Measurements from ENCODE around the gene IL1RAPL1. TPM values are rescaled to one million over a fixed set of nuclear protein-coding genes. Genes with fewer than 3 reads are reported as not detected.

The IL1RAPL1 gene
- total RNA-seq, 4 donors from 2014 or later, result 0.42 to 0.99 (median 0.46) TPM

DNA sequence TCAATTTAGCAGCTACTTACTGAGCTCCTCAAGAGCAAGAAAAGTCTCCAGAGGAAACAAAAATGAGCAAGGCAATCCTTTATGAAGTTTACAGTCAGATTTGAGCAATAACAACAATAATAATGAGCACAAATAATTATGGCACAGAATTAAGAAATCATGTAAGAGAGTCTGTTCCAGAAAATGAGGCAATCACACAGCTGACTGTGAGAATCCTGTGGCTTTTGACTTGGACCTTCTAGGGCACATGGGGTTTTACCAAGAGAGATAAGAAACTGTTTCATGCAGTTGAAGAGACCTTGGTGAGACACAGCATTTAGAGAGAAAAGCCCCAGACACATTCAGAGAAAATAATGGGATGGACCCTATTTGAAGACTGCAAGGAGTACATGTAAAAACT is 1265.5 kb downstream of the IL1RAPL1 start:
- no peak overlapping the region for H3K4me3 ChIP-seq
- no peaks in the 10 kb centered on the region for H3K27me3 ChIP-seq
- no peak for DNase-seq (ENCODE audit: extremely low spot score)
- TF ChIP-seq POLR2AphosphoS5 (IDR thresholded peaks at IDR 0.05) (no peak), POLR2A (IDR thresholded peaks at IDR 0.05; ENCODE audit: low read depth) (no peak), EP300 (IDR thresholded peaks at IDR 0.05) (no peak)
- TF ChIP-seq, protein P1, sequence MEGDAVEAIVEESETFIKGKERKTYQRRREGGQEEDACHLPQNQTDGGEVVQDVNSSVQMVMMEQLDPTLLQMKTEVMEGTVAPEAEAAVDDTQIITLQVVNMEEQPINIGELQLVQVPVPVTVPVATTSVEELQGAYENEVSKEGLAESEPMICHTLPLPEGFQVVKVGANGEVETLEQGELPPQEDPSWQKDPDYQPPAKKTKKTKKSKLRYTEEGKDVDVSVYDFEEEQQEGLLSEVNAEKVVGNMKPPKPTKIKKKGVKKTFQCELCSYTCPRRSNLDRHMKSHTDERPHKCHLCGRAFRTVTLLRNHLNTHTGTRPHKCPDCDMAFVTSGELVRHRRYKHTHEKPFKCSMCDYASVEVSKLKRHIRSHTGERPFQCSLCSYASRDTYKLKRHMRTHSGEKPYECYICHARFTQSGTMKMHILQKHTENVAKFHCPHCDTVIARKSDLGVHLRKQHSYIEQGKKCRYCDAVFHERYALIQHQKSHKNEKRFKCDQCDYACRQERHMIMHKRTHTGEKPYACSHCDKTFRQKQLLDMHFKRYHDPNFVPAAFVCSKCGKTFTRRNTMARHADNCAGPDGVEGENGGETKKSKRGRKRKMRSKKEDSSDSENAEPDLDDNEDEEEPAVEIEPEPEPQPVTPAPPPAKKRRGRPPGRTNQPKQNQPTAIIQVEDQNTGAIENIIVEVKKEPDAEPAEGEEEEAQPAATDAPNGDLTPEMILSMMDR (IDR thresholded peaks at IDR 0.05), result no peak
- no peaks in the 10 kb centered on the region for H3K36me3 ChIP-seq
- H3K9me3 ChIP-seq, result no peaks in the 10 kb centered on the region
- intact Hi-C loops (cut with DNase I), result no loop called here
- H3K4me1 ChIP-seq, result no peaks in the 10 kb centered on the region
- H3K27ac ChIP-seq (replicated peaks in 1 of 4), result no peak overlapping the region

DNA sequence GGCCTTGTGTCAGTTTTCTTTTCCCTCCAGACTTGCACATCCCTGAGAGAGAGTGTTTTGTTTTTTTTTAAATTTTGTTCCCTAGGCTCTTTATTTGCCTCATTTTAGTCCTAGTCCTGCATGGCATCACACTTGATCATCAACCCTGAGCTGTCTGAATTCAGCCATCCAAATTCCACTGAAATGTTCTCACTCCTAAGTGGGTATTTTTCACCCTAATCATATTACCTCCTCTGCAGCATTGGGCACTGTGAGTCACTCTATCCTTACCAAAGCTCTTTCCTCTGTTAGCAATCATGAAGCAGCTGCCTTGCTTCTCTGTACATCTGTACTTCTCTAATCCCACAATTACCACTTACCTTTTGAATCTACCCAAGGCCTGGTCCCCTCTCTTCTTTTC is 1271.5 kb downstream of the IL1RAPL1 start:
- intact Hi-C loops (cut with DNase I), result no loop called here
- TF ChIP-seq, protein P1 (IDR thresholded peaks at IDR 0.05), result no peak
- no peak for TF ChIP-seq EP300 (IDR thresholded peaks at IDR 0.05)
- no peak for TF ChIP-seq POLR2AphosphoS5 (IDR thresholded peaks at IDR 0.05)
- no peak for TF ChIP-seq POLR2A (IDR thresholded peaks at IDR 0.05; ENCODE audit: low read depth)
- Histone ChIP-seq H3K27ac (replicated peaks in 1 of 4) (no peak overlapping the region), H3K4me1 (no peaks in the 10 kb centered on the region), H3K36me3 (no peaks in the 10 kb centered on the region), H3K4me3 (no peak overlapping the region), H3K27me3 (no peaks in the 10 kb centered on the region), H3K9me3 (no peaks in the 10 kb centered on the region)
- no peak for DNase-seq (ENCODE audit: extremely low spot score)

DNA sequence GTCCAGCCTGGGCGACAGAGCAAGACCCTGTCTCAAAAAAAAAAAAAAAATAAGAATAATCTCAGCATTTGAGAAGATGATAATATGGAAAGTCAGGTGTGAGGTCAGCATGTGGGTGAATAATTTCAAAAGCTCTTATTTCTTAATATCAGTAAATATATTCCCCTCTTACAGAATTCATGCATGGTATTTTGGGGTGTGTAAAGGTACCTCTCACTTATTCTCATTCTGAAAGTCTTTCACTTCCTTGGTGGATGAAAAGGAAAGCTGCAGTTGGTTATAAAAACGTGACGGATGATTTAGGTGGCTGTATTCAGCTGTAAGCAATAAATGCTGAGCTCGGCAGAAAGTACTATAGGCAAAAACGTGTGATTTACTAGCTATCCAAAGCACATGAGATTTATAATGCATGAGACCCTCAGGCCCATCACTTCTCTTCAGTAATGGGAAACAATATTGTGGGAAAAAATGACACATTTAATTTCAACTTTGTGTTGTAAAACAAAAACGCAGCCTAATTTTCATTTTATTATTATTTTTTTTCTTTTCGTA is 1275.0 kb downstream of the IL1RAPL1 start:
- H3K9me3 ChIP-seq, result no peaks in the 10 kb centered on the region
- no peaks in the 10 kb centered on the region for H3K4me1 ChIP-seq
- no peaks in the 10 kb centered on the region for H3K36me3 ChIP-seq
- intact Hi-C loops (cut with DNase I), result no loop called here
- no peak for DNase-seq (ENCODE audit: extremely low spot score)
- 80% methylated on average over 7 of the region's 7 CpGs for WGBS
- no peaks in the 10 kb centered on the region for H3K27me3 ChIP-seq
- H3K27ac ChIP-seq (replicated peaks in 1 of 4), result no peak overlapping the region
- H3K4me3 ChIP-seq, result no peak overlapping the region
- TF ChIP-seq POLR2A (IDR thresholded peaks at IDR 0.05; ENCODE audit: low read depth), result no peak
- TF ChIP-seq EP300 (IDR thresholded peaks at IDR 0.05), result no peak
- TF ChIP-seq, protein P1 (IDR thresholded peaks at IDR 0.05), result no peak
- TF ChIP-seq POLR2AphosphoS5 (IDR thresholded peaks at IDR 0.05), result no peak

DNA sequence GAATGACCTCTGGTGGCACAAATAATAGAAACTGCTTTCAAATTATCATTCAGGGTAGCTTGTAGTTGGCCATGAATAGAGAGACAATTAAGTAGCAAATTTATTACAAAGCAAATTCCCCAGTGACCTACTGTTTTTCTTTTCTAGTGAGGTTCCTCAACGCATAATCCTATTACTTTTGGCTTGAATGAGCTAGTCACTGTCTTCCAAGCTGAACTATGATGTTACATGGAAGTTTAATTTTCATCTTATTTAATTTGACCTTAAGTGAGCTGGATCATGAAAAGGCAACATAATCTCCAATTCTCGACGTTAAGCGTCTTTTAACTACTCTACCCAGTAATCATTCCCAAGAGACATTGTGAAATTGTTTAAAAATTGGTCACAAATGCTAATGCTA is 1280.7 kb downstream of the IL1RAPL1 start:
- WGBS, result 83% methylated on average over 4 of the region's 4 CpGs
- TF ChIP-seq, protein P1 (IDR thresholded peaks at IDR 0.05), result no peak
- TF ChIP-seq POLR2AphosphoS5 (IDR thresholded peaks at IDR 0.05) (no peak), EP300 (IDR thresholded peaks at IDR 0.05) (no peak), POLR2A (IDR thresholded peaks at IDR 0.05; ENCODE audit: low read depth) (no peak)
- H3K27ac ChIP-seq (replicated peaks in 1 of 4), result no peak overlapping the region
- no peak for DNase-seq (ENCODE audit: extremely low spot score)
- H3K4me1 ChIP-seq, result no peaks in the 10 kb centered on the region
- no peaks in the 10 kb centered on the region for H3K36me3 ChIP-seq
- intact Hi-C loops (cut with DNase I), result no loop called here
- no peaks in the 10 kb centered on the region for H3K9me3 ChIP-seq
- no peaks in the 10 kb centered on the region for H3K27me3 ChIP-seq
- H3K4me3 ChIP-seq, result no peak overlapping the region

DNA sequence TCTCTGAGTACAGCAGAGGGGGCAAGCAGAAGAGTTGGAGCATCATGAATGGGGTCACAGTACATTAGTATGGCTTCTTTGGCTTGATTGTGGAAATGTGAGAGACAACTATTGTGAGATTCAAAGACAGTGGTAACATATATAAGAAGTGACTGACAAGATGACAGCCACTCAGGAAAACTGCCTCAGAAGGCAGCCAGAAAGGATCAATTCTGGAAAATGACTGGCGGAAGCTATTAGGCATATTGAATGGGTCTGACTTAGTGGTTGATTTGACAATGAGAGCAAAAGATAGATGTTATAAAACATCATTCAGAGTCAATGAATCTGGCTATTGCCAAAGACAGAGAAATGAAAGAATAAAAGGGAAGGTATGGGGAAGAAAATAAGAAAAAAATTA is 1282.6 kb downstream of the IL1RAPL1 start:
- no peaks in the 10 kb centered on the region for H3K4me1 ChIP-seq
- WGBS, result 94% methylated on average over 1 of the region's 1 CpG
- H3K27ac ChIP-seq (replicated peaks in 1 of 4), result no peak overlapping the region
- no peaks in the 10 kb centered on the region for H3K27me3 ChIP-seq
- H3K36me3 ChIP-seq, result no peaks in the 10 kb centered on the region
- H3K9me3 ChIP-seq, result no peaks in the 10 kb centered on the region
- no peak for DNase-seq (ENCODE audit: extremely low spot score)
- no peak overlapping the region for H3K4me3 ChIP-seq
- no peak for TF ChIP-seq POLR2AphosphoS5 (IDR thresholded peaks at IDR 0.05)
- TF ChIP-seq EP300 (IDR thresholded peaks at IDR 0.05), result no peak
- TF ChIP-seq, protein P1 (IDR thresholded peaks at IDR 0.05), result no peak
- no peak for TF ChIP-seq POLR2A (IDR thresholded peaks at IDR 0.05; ENCODE audit: low read depth)
- intact Hi-C loops (cut with DNase I), result no loop called here

Measured in esophagus muscularis mucosa (tissue), 4 donors.